Thyroid gland (tissue), 4 donors: Measurements from ENCODE around the gene PSMG4. TPM values are rescaled to one million over a fixed set of nuclear protein-coding genes. Genes with fewer than 3 reads are reported as not detected.
A peak's percentile ranks its signal among the peaks of the same experiment; 100 is the strongest.

Experiments used
- DNase-seq, 2 donors: peaks; one replicate each; pipeline ENCODE4 v3.0.0-alpha.2; 2019
- H3K27ac ChIP-seq, 3 donors: fragments of 200-600 bp; sonication (generic); 1 replicate in 2 of 3; 2 replicates in 1 of 3; pipeline ENCODE4 v1.5.1; 2016 to 2019; ENCODE audit warnings: mild to moderate bottlenecking in 1 of 3, moderate library complexity in 1 of 3
- H3K27me3 ChIP-seq: fragments of 200-600 bp; sonication (generic); one replicate; pipeline ENCODE4 v1.5.1; 2019
- H3K36me3 ChIP-seq, 2 donors: fragments of 200-600 bp; sonication (generic); one replicate each; pipeline ENCODE4 v1.5.1; 2016 to 2019
- H3K4me1 ChIP-seq, 2 donors: fragments of 200-600 bp; sonication (generic); one replicate each; pipeline ENCODE4 v1.5.1; 2017 to 2019
- H3K4me3 ChIP-seq, 3 donors: fragments of 200-600 bp; sonication (generic); replicated peaks in 1 of 3; 1 replicate in 2 of 3; 2 replicates in 1 of 3; pipeline ENCODE4 v1.5.1; 2016; ENCODE audit warnings: mild to moderate bottlenecking in 1 of 3
- H3K9me3 ChIP-seq: fragments of 200-600 bp; sonication (generic); one replicate; pipeline ENCODE4 v1.5.1; 2017
- CTCF ChIP-seq, 6 experiments: fragments of 200-600 bp in 3 of 6; fragments of 450-650 bp in 3 of 6; sonication (generic) in 3 of 6; IDR thresholded peaks; one replicate each; pipeline ENCODE4 v1.5.1; 2016 to 2019; ENCODE audit warnings: antibody characterized with exemption in 6 of 6, mild to moderate bottlenecking in 2 of 6, inconsistent platforms in 1 of 6, moderate library complexity in 1 of 6
- POLR2A ChIP-seq, 2 donors: fragments of 450-650 bp; IDR thresholded peaks; one replicate each; pipeline ENCODE4 v1.6.1; 2017; ENCODE audit warnings: antibody characterized with exemption in 2 of 2, mild to moderate bottlenecking in 2 of 2, moderate library complexity in 1 of 2
- WGBS, 2 donors: methylation state at CpG; one replicate each; pipeline ENCODE4 v1.1.5; 2017; 5-methylcytosine and 5-hydroxymethylcytosine counted together
- intact Hi-C: fragments of 100-400 bp; cut with DNase I; formaldehyde crosslinking; loops from one replicate; pipeline ENCODE4 v1.15.1; 2023
- total RNA-seq, 4 donors: library from RNA; depleted of rRNA; stranded (reverse); fragments of >200 nt; gene quantifications; one replicate each; pipeline ENCODE4 v1.2.3, GENCODE V29; 2016

PSMG4 gene
- total RNA-seq, 4 donors from 2014 or later = 19.6 to 41.8 (median 34.4) TPM

DNA sequence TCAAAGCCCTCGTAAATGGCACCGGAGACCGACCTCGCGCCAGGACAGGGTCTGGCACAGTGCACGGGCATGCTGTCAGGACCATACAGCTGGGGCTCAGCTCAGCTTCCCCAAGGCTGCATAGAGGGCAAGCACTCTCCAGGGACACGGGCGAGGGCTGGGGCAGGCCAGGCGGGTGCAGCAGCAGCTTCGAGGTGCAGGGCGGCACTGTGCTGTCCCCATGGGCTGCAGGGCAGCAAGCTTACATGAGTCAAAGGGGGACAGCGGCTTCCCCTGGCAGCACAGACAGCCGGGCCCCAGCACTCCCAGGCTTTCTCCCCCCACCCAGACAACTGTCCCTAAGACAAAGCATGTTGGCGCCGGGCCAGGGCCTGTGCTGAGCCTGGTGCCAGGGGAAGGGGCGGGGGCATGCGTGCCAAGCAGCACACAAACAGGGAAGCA, 25.7 kb downstream of the PSMG4 start:
- no peak overlapping the region for H3K27ac ChIP-seq
- intact Hi-C loops = no loop called here
- no peak for TF ChIP-seq CTCF (IDR thresholded peaks at IDR 0.05)
- no peak for TF ChIP-seq POLR2A (IDR thresholded peaks at IDR 0.05)
- no peak overlapping the region for H3K4me3 ChIP-seq
- no peaks in the 10 kb centered on the region for H3K9me3 ChIP-seq
- H3K36me3 ChIP-seq = no peaks in the 10 kb centered on the region
- H3K4me1 ChIP-seq = peaks cover 0 to 6% of the 10 kb centered on the region in 2 donors
- no peaks in the 10 kb centered on the region for H3K27me3 ChIP-seq
- 81 to 93% methylated on average over 9 of the region's 17 CpGs for WGBS, 2 donors
- no peak for DNase-seq

DNA sequence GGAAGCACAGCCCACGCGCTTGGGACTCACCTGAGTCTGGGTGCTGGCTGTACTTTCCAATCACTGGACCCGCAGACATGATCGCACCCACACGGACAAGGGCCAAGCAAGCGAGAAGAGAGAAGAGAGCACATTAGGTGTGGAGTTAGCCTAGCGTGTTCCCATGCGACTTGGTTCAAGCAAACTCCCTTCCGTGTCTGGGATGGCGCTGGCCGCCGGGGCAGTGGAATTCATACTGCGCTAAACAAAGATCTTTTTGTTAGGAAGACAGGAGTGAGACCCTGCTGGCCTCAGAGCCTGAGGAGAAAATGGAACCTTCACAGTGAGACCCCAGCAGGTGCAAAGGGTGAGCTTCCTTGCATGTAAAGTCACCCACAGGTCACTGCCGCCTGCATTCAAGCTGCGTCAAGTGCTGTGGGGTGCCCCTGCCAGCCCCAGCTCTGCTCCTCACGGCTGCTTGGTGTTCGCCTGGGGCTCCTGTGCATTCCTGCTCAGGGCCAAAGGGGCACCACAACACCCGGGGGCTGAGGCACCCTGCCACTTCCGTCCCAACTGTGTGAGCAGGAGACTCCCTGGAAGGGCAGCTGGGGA, 26.4 kb downstream of the PSMG4 start:
- peaks cover 0 to 6% of the 10 kb centered on the region in 2 donors for H3K4me1 ChIP-seq
- intact Hi-C loops = no loop called here
- TF ChIP-seq POLR2A (IDR thresholded peaks at IDR 0.05) (no peak), CTCF (IDR thresholded peaks at IDR 0.05) (no peak)
- WGBS, 2 donors = 93 to 97% methylated on average over 15 to 19 of the region's 19 CpGs
- no peak overlapping the region for H3K4me3 ChIP-seq
- no peak overlapping the region for H3K27ac ChIP-seq
- DNase-seq = no peak
- H3K9me3 ChIP-seq = no peaks in the 10 kb centered on the region
- H3K27me3 ChIP-seq = no peaks in the 10 kb centered on the region
- no peaks in the 10 kb centered on the region for H3K36me3 ChIP-seq

GRCh38 chr6:3285732-3286131, 27.0 kb downstream of the PSMG4 start:
- 92 to 100% methylated on average over 9 to 14 of the region's 14 CpGs for WGBS, 2 donors
- H3K4me1 ChIP-seq = peaks cover 0 to 6% of the 10 kb centered on the region in 2 donors
- DNase-seq = no peak
- H3K27ac ChIP-seq = no peak overlapping the region
- no peaks in the 10 kb centered on the region for H3K27me3 ChIP-seq
- no peaks in the 10 kb centered on the region for H3K9me3 ChIP-seq
- TF ChIP-seq CTCF (IDR thresholded peaks at IDR 0.05) (no peak), POLR2A (IDR thresholded peaks at IDR 0.05) (no peak)
- no peaks in the 10 kb centered on the region for H3K36me3 ChIP-seq
- intact Hi-C loops = no loop called here
- H3K4me3 ChIP-seq = no peak overlapping the region

- Histone ChIP-seq H3K36me3 (no peaks in the 10 kb centered on the region), H3K4me1 (peaks cover 0 to 6% of the 10 kb centered on the region in 2 donors), H3K4me3 (no peak overlapping the region), H3K27ac (no peak overlapping the region), H3K27me3 (no peaks in the 10 kb centered on the region), H3K9me3 (no peaks in the 10 kb centered on the region)
- TF ChIP-seq POLR2A (IDR thresholded peaks at IDR 0.05) = no peak
- TF ChIP-seq CTCF (IDR thresholded peaks at IDR 0.05) = no peak
- 94 to 96% methylated on average over 14 to 16 of the region's 24 CpGs for WGBS, 2 donors
- DNase-seq = no peak
- intact Hi-C loops = no loop called here
Measured at GRCh38 chr6:3286641-3287171, 28.0 kb downstream of the PSMG4 start.

DNA sequence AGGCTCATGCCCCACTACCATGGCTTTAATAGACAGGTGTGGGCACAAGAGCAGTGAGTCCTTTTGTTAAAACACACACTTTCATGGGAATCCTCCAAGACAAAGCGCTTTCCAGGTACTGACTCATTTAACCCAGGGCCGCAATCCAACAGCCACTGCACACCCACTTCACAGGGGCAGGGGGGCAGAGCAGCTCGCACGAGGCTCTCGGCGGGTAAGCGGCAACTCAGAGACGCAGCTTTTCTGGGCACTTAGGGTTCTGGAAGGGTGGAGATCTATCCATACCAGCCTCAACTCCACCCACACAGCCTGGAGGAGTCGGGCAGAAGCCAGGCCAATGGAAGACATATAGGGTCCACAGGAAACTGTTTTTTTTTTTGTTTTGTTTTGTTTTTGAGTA, 28.6 kb downstream of the PSMG4 start:
- Histone ChIP-seq H3K9me3 (no peaks in the 10 kb centered on the region), H3K4me3 (no peak overlapping the region), H3K27me3 (no peaks in the 10 kb centered on the region), H3K27ac (no peak overlapping the region), H3K4me1 (peaks cover 0 to 5% of the 10 kb centered on the region in 2 donors), H3K36me3 (no peaks in the 10 kb centered on the region)
- intact Hi-C loops = no loop called here
- no peak for TF ChIP-seq POLR2A (IDR thresholded peaks at IDR 0.05)
- no peak for TF ChIP-seq CTCF (IDR thresholded peaks at IDR 0.05)
- WGBS, 2 donors = 35 to 51% methylated on average over 9 of the region's 9 CpGs
- peak in 1 of 2 donors; percentile 37 for DNase-seq
